GM18867 (cell line): ENCODE results near the gene PAQR9.
"Not testable (repeated sequence)": the region's sequence is repeated elsewhere in the genome, so short reads cannot be mapped to it uniquely, and the experiment has no call there.

Experiments
- ATAC-seq: cut with Tn5 transposase; IDR thresholded peaks from one replicate; pipeline ENCODE4 v1.9.1; 2021; ENCODE audit warnings: mild to moderate bottlenecking, moderate library complexity; ENCODE audit not compliant: unreplicated experiment

Gene PAQR9

GRCh38 chr3:142963516-142964448 lies at the start of gene PAQR9:
Gene PAQR9, minus strand, starts transcription at chr3:142963674. Its CDS starts 338 bp downstream, at chr3:142963336.
- no peak for ATAC-seq

GRCh38 chr3:143011705-143012104 lies 48.2 kb upstream of the PAQR9 start:
- ATAC-seq, result no peak

GRCh38 chr3:143010024-143010423 lies 46.5 kb upstream of the PAQR9 start:
- no peak for ATAC-seq

GRCh38 chr3:143004823-143005222 lies 41.3 kb upstream of the PAQR9 start:
- ATAC-seq, result no peak

- no peak for ATAC-seq
Measured at GRCh38 chr3:143002727-143003126, 39.3 kb upstream of the PAQR9 start.

GRCh38 chr3:143002083-143002712 lies 38.7 kb upstream of the PAQR9 start:
- peak; percentile 30 for ATAC-seq

- peak; percentile 90 for ATAC-seq
Measured at GRCh38 chr3:143001369-143002082, 38.1 kb upstream of the PAQR9 start, which contains the start of gene U2SURP. Gene U2SURP, plus strand, starts transcription at chr3:143001570. Its CDS starts 59 bp downstream, at chr3:143001629.

- ATAC-seq, result peak; percentile 71
Measured at GRCh38 chr3:143001034-143001368, 37.5 kb upstream of the PAQR9 start.

GRCh38 chr3:143000528-143000927 lies 37.1 kb upstream of the PAQR9 start:
- ATAC-seq, result no peak

GRCh38 chr3:142999881-143000280 lies 36.4 kb upstream of the PAQR9 start:
- no peak for ATAC-seq

- no peak for ATAC-seq
Measured at GRCh38 chr3:142998439-142998838, 35.0 kb upstream of the PAQR9 start.

GRCh38 chr3:142997330-142997729 lies 33.9 kb upstream of the PAQR9 start:
- ATAC-seq, result no peak

GRCh38 chr3:142993958-142994442 lies 30.5 kb upstream of the PAQR9 start:
- ATAC-seq, result peak; percentile 73

GRCh38 chr3:142992323-142992722 lies 28.8 kb upstream of the PAQR9 start:
- ATAC-seq, result no peak

- ATAC-seq, result no peak
Measured at GRCh38 chr3:142990721-142991120, 27.2 kb upstream of the PAQR9 start.

GRCh38 chr3:142988826-142989225 lies 25.4 kb upstream of the PAQR9 start:
- ATAC-seq, result not testable (repeated sequence)

- not testable (repeated sequence) for ATAC-seq
Measured at GRCh38 chr3:142988221-142988620, 24.7 kb upstream of the PAQR9 start.

- peak; percentile 61 for ATAC-seq
Measured at GRCh38 chr3:142987707-142988106, 24.2 kb upstream of the PAQR9 start.

- ATAC-seq, result no peak
Measured at GRCh38 chr3:142987080-142987700, 23.7 kb upstream of the PAQR9 start.

- ATAC-seq, result no peak
Measured at GRCh38 chr3:142984255-142984654, 20.8 kb upstream of the PAQR9 start.

GRCh38 chr3:142983318-142983717 lies 19.8 kb upstream of the PAQR9 start:
- no peak for ATAC-seq
